GM23338 (cell line): Measurements from ENCODE around the gene NIBAN1. TPM values are rescaled to one million over a fixed set of nuclear protein-coding genes. Genes with fewer than 3 reads are reported as not detected.

Experiments
- ATAC-seq: fragments of 200-7000 bp; cut with Tn5 transposase; 3 replicates; pipeline ENCODE4 v1.9.1; 2020
- DNase-seq: peaks from one replicate; pipeline ENCODE4 v3.0.0-alpha.2; 2015; ENCODE audit warnings: low spot score
- H2AFZ ChIP-seq: fragments of 200-600 bp; sonication (generic); 2 replicates; pipeline ENCODE4 v1.8.0; 2016; ENCODE audit warnings: antibody characterized with exemption, mild to moderate bottlenecking, moderate library complexity
- H3F3A ChIP-seq: fragments of 200-600 bp; sonication (generic); replicated peaks from 2 replicates; pipeline ENCODE4 v1.8.0; 2017; ENCODE audit warnings: antibody characterized with exemption, mixed run types, low read depth
- H3K27ac ChIP-seq: fragments of 200-600 bp; sonication (generic); 2 replicates; pipeline ENCODE4 v1.6.1; 2016; ENCODE audit warnings: low read depth
- H3K27me3 ChIP-seq: fragments of 200-600 bp; sonication (generic); 2 replicates; pipeline ENCODE4 v1.8.0; 2016; ENCODE audit warnings: mild to moderate bottlenecking, mixed run types, moderate library complexity; ENCODE audit not compliant: insufficient read depth
- H3K36me3 ChIP-seq: fragments of 200-600 bp; sonication (generic); 2 replicates; pipeline ENCODE4 v1.8.0; 2016; ENCODE audit warnings: mild to moderate bottlenecking; ENCODE audit not compliant: insufficient read depth
- H3K4me1 ChIP-seq: fragments of 200-600 bp; sonication (generic); 2 replicates; pipeline ENCODE4 v1.8.0; 2016; ENCODE audit warnings: mild to moderate bottlenecking, moderate library complexity; ENCODE audit not compliant: insufficient read depth
- H3K4me2 ChIP-seq: fragments of 200-600 bp; sonication (generic); 2 replicates; pipeline ENCODE4 v1.7.1; 2017; ENCODE audit warnings: mixed run types
- H3K4me3 ChIP-seq: fragments of 200-600 bp; sonication (generic); 2 replicates; pipeline ENCODE4 v1.6.1; 2016; ENCODE audit warnings: mixed run types
- H3K79me2 ChIP-seq: fragments of 200-600 bp; sonication (generic); replicated peaks from 2 replicates; pipeline ENCODE4 v1.8.0; 2017; ENCODE audit warnings: mild to moderate bottlenecking; ENCODE audit not compliant: insufficient read depth
- H3K9me2 ChIP-seq: fragments of 200-600 bp; sonication (generic); 2 replicates; pipeline ENCODE4 v1.8.0; 2017; ENCODE audit not compliant: insufficient read depth
- H4K20me1 ChIP-seq: fragments of 200-600 bp; sonication (generic); replicated peaks from 2 replicates; pipeline ENCODE4 v1.8.0; 2017; ENCODE audit warnings: mild to moderate bottlenecking; ENCODE audit not compliant: insufficient read depth
- H3K27ac Mint-ChIP-seq: 2 replicates; pipeline ENCODE4 v1.8.0; 2020; ENCODE audit warnings: inconsistent platforms, mild to moderate bottlenecking, moderate library complexity, mixed read lengths
- H3K27me3 Mint-ChIP-seq: 3 replicates; pipeline ENCODE4 v1.8.0; 2022; ENCODE audit warnings: low read depth, mild to moderate bottlenecking, moderate library complexity, mixed read lengths, inconsistent platforms; ENCODE audit not compliant: insufficient read depth, poor library complexity
- H3K36me3 Mint-ChIP-seq: 3 replicates; pipeline ENCODE4 v1.8.0; 2021; ENCODE audit warnings: low read depth, mild to moderate bottlenecking, inconsistent platforms, moderate library complexity, mixed read lengths
- H3K4me1 Mint-ChIP-seq: 3 replicates; pipeline ENCODE4 v1.8.0; 2020; ENCODE audit warnings: mild to moderate bottlenecking, inconsistent platforms, mixed read lengths
- H3K4me3 Mint-ChIP-seq: 3 replicates; pipeline ENCODE4 v1.8.0; 2021; ENCODE audit warnings: moderate library complexity, mild to moderate bottlenecking, inconsistent platforms, mixed read lengths
- H3K9me3 Mint-ChIP-seq: 3 replicates; pipeline ENCODE4 v1.8.0; 2020; ENCODE audit warnings: moderate library complexity, mild to moderate bottlenecking, inconsistent platforms, mixed read lengths
- CTCF ChIP-seq, 2 experiments: fragments of 200-600 bp in 1 of 2; sonication (generic) in 1 of 2; conservative IDR thresholded peaks; 2 replicates each; pipeline versions ENCODE4 v1.5.1 to v1.6.1; 2016 to 2017; ENCODE audit warnings: antibody characterized with exemption in 2 of 2, low read depth in 2 of 2, mild to moderate bottlenecking in 2 of 2, moderate library complexity in 1 of 2
- JUNB ChIP-seq: IDR thresholded peaks from one replicate; pipeline ENCODE4 v1.6.1; 2016; ENCODE audit warnings: antibody characterized with exemption; ENCODE audit not compliant: unreplicated experiment
- POLR2AphosphoS5 ChIP-seq: IDR thresholded peaks from 2 replicates; pipeline ENCODE4 v1.6.1; 2016; ENCODE audit warnings: antibody characterized with exemption, low read depth
- REST ChIP-seq: IDR thresholded peaks from one replicate; pipeline ENCODE4 v1.6.1; 2018; ENCODE audit warnings: antibody characterized with exemption; ENCODE audit not compliant: unreplicated experiment
- ZNF114 ChIP-seq: fragments of 250-450 bp; sonication (Bioruptor Pico); IDR thresholded peaks from 2 replicates; pipeline ENCODE4 v1.5.0; 2020; ENCODE audit warnings: mild to moderate bottlenecking, moderate library complexity
- ZNF331 ChIP-seq: fragments of 250-450 bp; sonication (Bioruptor Pico); IDR thresholded peaks from 2 replicates; pipeline ENCODE4 v1.5.0; 2020; ENCODE audit warnings: low read depth, mild to moderate bottlenecking, moderate library complexity
- ZNF462 ChIP-seq: fragments of 250-450 bp; sonication (Bioruptor Pico); IDR thresholded peaks from 2 replicates; pipeline ENCODE4 v1.5.0; 2020; ENCODE audit warnings: mild to moderate bottlenecking, moderate library complexity
- polyA plus RNA-seq: library from polyadenylated mRNA; unstranded; fragments of >200 nt; fragmentation: Nextera tagmentation; extraction: Ambion mirVana; gene quantifications from 2 replicates; pipeline ENCODE4 v1.2.1, GENCODE V29; 2016
- total RNA-seq: library from RNA; depleted of rRNA; stranded (reverse); fragments of >200 nt; shearing (Covaris generic); gene quantifications from 2 replicates; pipeline ENCODE4 v1.2.3, GENCODE V29; 2014

The NIBAN1 gene
- total and polyA plus RNA-seq, 2 experiments from 2014 or later = 5.5 to 12.3 TPM

- Histone ChIP-seq H3K27ac (no peak overlapping the region), H3K4me2 (no peak overlapping the region), H2AFZ (no peak overlapping the region), H3F3A (no peaks in the 10 kb centered on the region), H3K4me1 (peaks cover 10% of the 10 kb centered on the region; the same call in 1 of the 2 replicates), H3K9me2 (no peaks in the 10 kb centered on the region), H4K20me1 (no peaks in the 10 kb centered on the region), H3K79me2 (0 out of 2 replicates have a peak, but pooled peaks cover 8% of the 10 kb centered on the region), H3K27me3 (peaks cover 50% of the 10 kb centered on the region), H3K36me3 (no peaks in the 10 kb centered on the region), H3K4me3 (no peak overlapping the region)
- TF ChIP-seq JUNB (no peak), ZNF331 (CRISPR knock-in tag) (no peak), ZNF114 (CRISPR knock-in tag) (no peak), REST (no peak), POLR2AphosphoS5 (no peak), CTCF (conservative IDR thresholded peaks at IDR 0.05; ENCODE audit: low read depth in 2 of 2) (no peak), ZNF462 (CRISPR knock-in tag) (no peak)
- ATAC-seq (no peak), DNase-seq (no peak)
- Mint-ChIP-seq H3K4me1 (peaks cover 14% of the 10 kb centered on the region), H3K36me3 (no peaks in the 10 kb centered on the region), H3K4me3 (no peak overlapping the region), H3K9me3 (no peaks in the 10 kb centered on the region), H3K27me3 (peaks cover 26% of the 10 kb centered on the region), H3K27ac (no peak overlapping the region)
Measured at GRCh38 chr1:184971522-184972265, 2.6 kb downstream of the NIBAN1 start.
